IMR-90 (cell line): ENCODE results near the gene BEAN1. TPM values are rescaled to one million over a fixed set of nuclear protein-coding genes. Genes with fewer than 3 reads are reported as not detected.

ENCODE experiments used
- ATAC-seq: fragments of 200-7000 bp; cut with Tn5 transposase; 2 replicates; pipeline ENCODE4 v1.9.1; 2020; ENCODE audit warnings: low read depth, mild to moderate bottlenecking, moderate library complexity
- BruUV-seq: library from RNA; stranded (reverse); fragments of 400-500 nt; replicated peaks from 2 replicates; lab custom pipeline; 2021; lab: Mats Ljungman, UMichigan
- CTCF ChIA-PET: fragments of 300-600 bp; formaldehyde crosslinking; extraction: SDS; loops from one replicate; lab custom pipeline; 2021; ENCODE audit warnings: antibody characterized with exemption; lab: Yijun Ruan, JAX
- POLR2A ChIA-PET: fragments of 300-600 bp; sonication (Branson Sonifier 250); formaldehyde crosslinking; loops from one replicate; lab custom pipeline; 2022; ENCODE audit warnings: antibody characterized with exemption; ENCODE audit not compliant: unreplicated experiment; lab: Charles Lee
- DNase-seq: peaks from one replicate; pipeline ENCODE4 v3.0.0; 2013
- H2AFZ ChIP-seq: replicated peaks from 2 replicates; pipeline ENCODE3; 2013; ENCODE audit warnings: low read length, mild to moderate bottlenecking; ENCODE audit not compliant: poor library complexity
- H2AK5ac ChIP-seq: 2 replicates; pipeline ENCODE4 v1.6.1; 2013; ENCODE audit warnings: low read depth, low read length, inconsistent platforms
- H2AK9ac ChIP-seq: replicated peaks from 2 replicates; pipeline ENCODE3; 2013; ENCODE audit warnings: mild to moderate bottlenecking, low read depth, low read length, moderate library complexity; ENCODE audit not compliant: poor library complexity
- H2BK120ac ChIP-seq: 2 replicates; pipeline ENCODE4 v1.6.1; 2013; ENCODE audit warnings: low read depth, low read length, inconsistent platforms
- H2BK15ac ChIP-seq: 3 replicates; pipeline ENCODE4 v1.6.1; 2013; ENCODE audit warnings: low read depth, low read length, inconsistent platforms
- H2BK20ac ChIP-seq: 2 replicates; pipeline ENCODE4 v1.6.1; 2013; ENCODE audit warnings: low read depth, mild to moderate bottlenecking, inconsistent platforms, low read length, moderate library complexity
- H2BK5ac ChIP-seq: 2 replicates; pipeline ENCODE4 v1.6.1; 2013; ENCODE audit warnings: mild to moderate bottlenecking, low read depth, low read length, inconsistent platforms; ENCODE audit not compliant: poor library complexity, severe bottlenecking
- H3K14ac ChIP-seq: replicated peaks from 2 replicates; pipeline ENCODE4 v1.6.1; 2013; ENCODE audit warnings: low read depth, low read length, inconsistent platforms
- H3K18ac ChIP-seq: 2 replicates; pipeline ENCODE4 v1.6.1; 2013; ENCODE audit warnings: low read depth, low read length, control low read depth
- H3K23ac ChIP-seq: 2 replicates; pipeline ENCODE4 v1.6.1; 2013; ENCODE audit warnings: low read depth, low read length, inconsistent platforms
- H3K27ac ChIP-seq: 2 replicates; pipeline ENCODE4 v1.5.1; 2013; ENCODE audit warnings: mild to moderate bottlenecking, control low read depth, low read length; ENCODE audit not compliant: insufficient read depth
- H3K27me3 ChIP-seq: 2 replicates; pipeline ENCODE4 v1.6.1; 2013; ENCODE audit warnings: low read length; ENCODE audit not compliant: control insufficient read depth, insufficient read depth
- H3K36me3 ChIP-seq: 2 replicates; pipeline ENCODE4 v1.6.1; 2013; ENCODE audit warnings: low read length, mixed read lengths; ENCODE audit not compliant: control insufficient read depth, insufficient read depth
- H3K4ac ChIP-seq: 2 replicates; pipeline ENCODE4 v1.6.1; 2013; ENCODE audit warnings: low read depth, low read length, inconsistent platforms
- H3K4me1 ChIP-seq: 2 replicates; pipeline ENCODE4 v1.6.1; 2013; ENCODE audit warnings: low read length, mixed read lengths; ENCODE audit not compliant: control insufficient read depth, insufficient read depth
- H3K4me2 ChIP-seq: 2 replicates; pipeline ENCODE4 v1.6.1; 2013; ENCODE audit warnings: low read depth, mild to moderate bottlenecking, control low read depth, low read length, moderate library complexity
- H3K4me3 ChIP-seq: 2 replicates; pipeline ENCODE4 v1.5.1; 2013; ENCODE audit warnings: low read depth, mild to moderate bottlenecking, control low read depth, low read length, moderate library complexity; ENCODE audit not compliant: insufficient read depth
- H3K56ac ChIP-seq: 2 replicates; pipeline ENCODE4 v1.6.1; 2013; ENCODE audit warnings: low read length, inconsistent platforms; ENCODE audit not compliant: insufficient read depth; ENCODE audit errors: extremely low read depth
- H3K79me1 ChIP-seq, 2 experiments: 2 replicates each; pipeline ENCODE4 v1.6.1; 2013; ENCODE audit warnings: low read length in 2 of 2, inconsistent platforms in 1 of 2, low read depth in 1 of 2
- H3K9ac ChIP-seq: 2 replicates; pipeline ENCODE4 v1.6.1; 2013; ENCODE audit warnings: low read depth, low read length, control low read depth
- H3K9me1 ChIP-seq: 2 replicates; pipeline ENCODE4 v1.6.1; 2013; ENCODE audit warnings: low read length, inconsistent platforms; ENCODE audit not compliant: insufficient read depth
- H3K9me3 ChIP-seq: 2 replicates; pipeline ENCODE4 v1.6.1; 2013; ENCODE audit warnings: low read length; ENCODE audit not compliant: control insufficient read depth, insufficient read depth
- H4K20me1 ChIP-seq: 2 replicates; pipeline ENCODE4 v1.6.1; 2013; ENCODE audit warnings: low read length, inconsistent platforms; ENCODE audit not compliant: insufficient read depth
- H4K5ac ChIP-seq: 2 replicates; pipeline ENCODE4 v1.6.1; 2013; ENCODE audit warnings: mild to moderate bottlenecking, low read depth, low read length, control low read depth
- H4K8ac ChIP-seq, 2 experiments: 2 replicates each; pipeline ENCODE4 v1.6.1; 2013; ENCODE audit warnings: low read depth in 2 of 2, low read length in 2 of 2, control low read depth in 1 of 2, inconsistent platforms in 1 of 2
- H4K91ac ChIP-seq: 2 replicates; pipeline ENCODE4 v1.6.1; 2013; ENCODE audit warnings: low read depth, low read length, inconsistent platforms; ENCODE audit not compliant: insufficient read depth
- BHLHE40 ChIP-seq: fragments of 150-350 bp; IDR thresholded peaks from 2 replicates; pipeline ENCODE4 v1.6.1; 2016; ENCODE audit warnings: mild to moderate bottlenecking, low read depth, low read length
- CEBPB ChIP-seq: IDR thresholded peaks from 2 replicates; pipeline ENCODE4 v1.6.1; 2012; ENCODE audit warnings: low read depth, low read length, improper control_type of control experiment
- CHD1 ChIP-seq: IDR thresholded peaks from 2 replicates; pipeline ENCODE4 v1.6.1; 2012; ENCODE audit warnings: low read depth, low read length, improper control_type of control experiment
- CTCF ChIP-seq: conservative IDR thresholded peaks from 2 replicates; pipeline ENCODE4 v1.5.1; 2012; ENCODE audit warnings: mild to moderate bottlenecking, low read depth, low read length, improper control_type of control experiment
- ELK1 ChIP-seq: fragments of 150-350 bp; IDR thresholded peaks from 2 replicates; pipeline ENCODE4 v1.6.1; 2016; ENCODE audit warnings: low read depth, mild to moderate bottlenecking, low read length, moderate library complexity, borderline replicate concordance
- FOS ChIP-seq: fragments of 150-350 bp; IDR thresholded peaks from 2 replicates; pipeline ENCODE4 v1.6.1; 2016; ENCODE audit warnings: low read depth, low read length
- MAFK ChIP-seq: IDR thresholded peaks from 2 replicates; pipeline ENCODE4 v1.6.1; 2012; ENCODE audit warnings: low read depth, low read length, improper control_type of control experiment
- MAZ ChIP-seq: IDR thresholded peaks from 2 replicates; pipeline ENCODE4 v1.6.1; 2012; ENCODE audit warnings: low read depth, mild to moderate bottlenecking, low read length, improper control_type of control experiment, moderate library complexity, borderline replicate concordance
- MXI1 ChIP-seq: IDR thresholded peaks from 2 replicates; pipeline ENCODE4 v1.6.1; 2012; ENCODE audit warnings: low read depth, mild to moderate bottlenecking, low read length, moderate library complexity, borderline replicate concordance
- POLR2A ChIP-seq: IDR thresholded peaks from 2 replicates; pipeline ENCODE4 v1.6.1; 2012; ENCODE audit warnings: mild to moderate bottlenecking, low read depth, low read length
- RCOR1 ChIP-seq: IDR thresholded peaks from 2 replicates; pipeline ENCODE4 v1.6.1; 2012; ENCODE audit warnings: mild to moderate bottlenecking, low read length, improper control_type of control experiment; ENCODE audit not compliant: insufficient replicate concordance
- SMC3 ChIP-seq: fragments of 150-350 bp; IDR thresholded peaks from 2 replicates; pipeline ENCODE4 v1.6.1; 2016; ENCODE audit warnings: low read depth, mild to moderate bottlenecking, antibody characterized with exemption, low read length, moderate library complexity
- USF2 ChIP-seq: fragments of 150-350 bp; IDR thresholded peaks from 2 replicates; pipeline ENCODE4 v1.6.1; 2017; ENCODE audit warnings: mild to moderate bottlenecking, antibody characterized with exemption, low read length, low read depth
- WGBS, 2 experiments: methylation state at CpG; one replicate each; pipeline versions ENCODE4 v1.1.5 to v1.1.7; 2013; ENCODE audit warnings: missing lambda C conversion rate in 2 of 2; ENCODE audit not compliant: insufficient read length in 1 of 2; ENCODE audit errors: extremely low coverage in 2 of 2; 5-methylcytosine and 5-hydroxymethylcytosine counted together
- dilution Hi-C: fragments of 300-500 bp; cut with HindIII; formaldehyde crosslinking; loops from one replicate; pipeline ENCODE4 v1.14.3; 2018; ENCODE audit warnings: low sequenced_read_pairs; ENCODE audit not compliant: unreplicated experiment
- in situ Hi-C: fragments of 300-500 bp; cut with MboI; formaldehyde crosslinking; loops from 3 replicates; pipeline ENCODE4 v1.14.3; 2019; ENCODE audit warnings: low sequenced_read_pairs, inconsistent platforms, mixed read lengths
- intact Hi-C: fragments of 100-400 bp; cut with micrococcal nuclease; formaldehyde crosslinking; loops from 2 replicates; pipeline ENCODE4 v1.10.0; 2022
- polyA plus RNA-seq, 3 experiments: library from polyadenylated mRNA; depleted of rRNA; stranded (reverse); fragments of >200 nt; gene quantifications; 2 replicates each; pipeline ENCODE4 v1.2.3, GENCODE V29; 2012; ENCODE audit warnings: low replicate concordance in 1 of 3
- total RNA-seq: library from RNA; depleted of rRNA; stranded (reverse); fragments of >200 nt; gene quantifications from 2 replicates; pipeline ENCODE4 v1.2.3, GENCODE V29; 2012

Gene BEAN1
- total and polyA plus RNA-seq, 2 of the 4 experiments (the other 2 are of a cell fraction): not detected

GRCh38 chr16:66460703-66461102, 33.6 kb downstream of the BEAN1 start:
- TF ChIP-seq SMC3: no peak
- no peak for TF ChIP-seq MAZ
- TF ChIP-seq RCOR1: no peak
- no peak for TF ChIP-seq BHLHE40
- no peak for TF ChIP-seq MAFK
- no peak for TF ChIP-seq POLR2A
- no peak for TF ChIP-seq CTCF
- no peak for TF ChIP-seq MXI1
- no peak for TF ChIP-seq USF2
- no peak for TF ChIP-seq ELK1
- no peak for TF ChIP-seq FOS
- TF ChIP-seq CHD1: no peak
- no peak for TF ChIP-seq CEBPB
- no peaks in the 10 kb centered on the region; the same call in 1 of the 2 replicates for H3K9me3 ChIP-seq
- H4K8ac ChIP-seq: no peak overlapping the region
- WGBS, 2 experiments: 60% methylated on average over 1 of the region's 1 CpG; no CpG with 5 or more reads in 1 of the 2 experiments
- no peaks in the 10 kb centered on the region for H3K9me1 ChIP-seq
- H3K9ac ChIP-seq: no peak overlapping the region
- H3K36me3 ChIP-seq: no peaks in the 10 kb centered on the region
- no peak overlapping the region for H2BK120ac ChIP-seq
- CTCF ChIA-PET: no interaction called here
- peaks cover 52% of the 10 kb centered on the region for H3K27me3 ChIP-seq
- H3K14ac ChIP-seq: no peak overlapping the region
- in situ Hi-C loops (no loop called here), dilution Hi-C loops (no loop called here), intact Hi-C loops (no loop called here)
- DNase-seq: no peak
- H4K5ac ChIP-seq: no peak overlapping the region
- H2BK15ac ChIP-seq: no peak overlapping the region
- no peak overlapping the region for H2BK5ac ChIP-seq
- ATAC-seq: no peak
- no peak overlapping the region for H2AK9ac ChIP-seq
- H3K4me1 ChIP-seq: no peaks in the 10 kb centered on the region
- no peaks in the 10 kb centered on the region for H4K20me1 ChIP-seq
- H4K91ac ChIP-seq: no peak overlapping the region
- POLR2A ChIA-PET: no interaction called here
- H3K18ac ChIP-seq: no peak overlapping the region
- H3K4ac ChIP-seq: no peak overlapping the region
- no peak overlapping the region for H3K4me3 ChIP-seq
- H2BK20ac ChIP-seq: no peak overlapping the region
- no peak overlapping the region for H3K56ac ChIP-seq
- no peak overlapping the region for H2AFZ ChIP-seq
- H2AK5ac ChIP-seq: no peak overlapping the region
- no peak overlapping the region for H3K27ac ChIP-seq
- H3K4me2 ChIP-seq: no peak overlapping the region
- BruUV-seq: no TSS peak
- no peak overlapping the region for H3K23ac ChIP-seq
- H3K79me1 ChIP-seq: no peaks in the 10 kb centered on the region
